CMK (cell line): ENCODE measurements around the gene WIPF3.

Experiments
- DNase-seq: peaks from one replicate; pipeline ENCODE4 v3.0.0-alpha.2; 2010; ENCODE audit warnings: low read depth

WIPF3 gene

GRCh38 chr7:29915481-29916215, 109.3 kb downstream of the WIPF3 start:
- no peak for DNase-seq

GRCh38 chr7:29917641-29918040, 111.3 kb downstream of the WIPF3 start:
- DNase-seq = no peak

- no peak for DNase-seq
Measured at GRCh38 chr7:29918850-29919249, 112.5 kb downstream of the WIPF3 start.

GRCh38 chr7:29919790-29920189, 113.5 kb downstream of the WIPF3 start:
- DNase-seq = no peak

DNA sequence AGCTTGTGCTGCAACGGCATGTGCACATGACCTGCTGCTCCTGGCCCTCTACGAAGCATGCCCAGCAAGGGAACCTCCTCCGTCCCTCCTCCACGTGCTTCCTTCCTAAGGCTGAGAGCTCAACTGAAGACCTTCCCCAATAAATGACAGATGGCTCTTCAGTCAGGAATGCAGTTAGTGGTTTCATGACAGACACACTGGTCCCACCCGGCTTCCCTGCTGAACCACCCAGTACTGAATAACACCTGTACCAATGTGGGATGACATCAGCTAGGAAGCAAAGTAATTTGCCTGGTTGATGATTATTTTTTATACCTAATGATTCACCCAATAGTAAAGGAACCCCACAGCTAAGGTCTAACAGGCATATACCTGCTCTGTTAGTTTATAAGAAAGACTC, 114.2 kb downstream of the WIPF3 start:
- no peak for DNase-seq

- peak; percentile 33 for DNase-seq
Measured at GRCh38 chr7:29921404-29922010, 115.2 kb downstream of the WIPF3 start.

DNA sequence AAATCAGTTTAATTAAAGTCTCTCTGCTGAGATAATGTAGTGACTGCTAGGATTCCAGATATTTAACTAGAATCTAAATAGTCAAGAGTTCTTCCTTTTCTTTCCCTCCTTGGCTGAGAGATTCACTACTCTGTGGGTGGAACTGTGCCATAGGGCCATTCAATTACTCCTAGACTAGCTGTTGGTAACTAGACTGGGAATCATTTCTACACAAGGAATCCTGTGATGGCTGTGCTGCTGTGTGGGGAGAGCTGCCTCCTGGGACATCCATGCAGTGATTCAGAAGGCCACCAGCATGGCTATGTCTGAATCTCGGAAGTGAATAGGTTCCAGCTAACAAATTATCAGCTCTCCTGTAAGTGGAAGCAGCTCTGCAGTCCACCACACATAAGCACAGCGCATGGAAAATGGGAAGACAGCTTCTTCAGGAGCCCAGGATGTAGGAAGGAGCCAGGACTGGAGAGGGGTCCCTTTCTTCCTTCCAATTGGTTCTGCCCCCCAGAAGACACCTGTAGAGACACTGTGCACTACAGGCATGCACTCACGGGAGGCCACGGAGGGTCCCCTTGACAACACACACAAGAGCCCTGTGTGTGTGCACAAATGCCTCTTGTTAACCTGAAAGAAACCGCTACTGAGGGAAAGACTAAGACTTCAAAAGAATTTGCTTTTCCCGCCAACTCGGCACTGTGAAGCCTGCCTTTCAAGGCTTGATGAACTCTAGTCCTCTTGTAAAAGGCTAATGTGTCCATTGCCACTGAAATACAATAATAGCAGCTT, 116.8 kb downstream of the WIPF3 start:
- DNase-seq = no peak

GRCh38 chr7:29924006-29924405, 117.7 kb downstream of the WIPF3 start:
- no peak for DNase-seq

- DNase-seq = no peak
Measured at GRCh38 chr7:29924684-29925083, 118.4 kb downstream of the WIPF3 start.

DNA sequence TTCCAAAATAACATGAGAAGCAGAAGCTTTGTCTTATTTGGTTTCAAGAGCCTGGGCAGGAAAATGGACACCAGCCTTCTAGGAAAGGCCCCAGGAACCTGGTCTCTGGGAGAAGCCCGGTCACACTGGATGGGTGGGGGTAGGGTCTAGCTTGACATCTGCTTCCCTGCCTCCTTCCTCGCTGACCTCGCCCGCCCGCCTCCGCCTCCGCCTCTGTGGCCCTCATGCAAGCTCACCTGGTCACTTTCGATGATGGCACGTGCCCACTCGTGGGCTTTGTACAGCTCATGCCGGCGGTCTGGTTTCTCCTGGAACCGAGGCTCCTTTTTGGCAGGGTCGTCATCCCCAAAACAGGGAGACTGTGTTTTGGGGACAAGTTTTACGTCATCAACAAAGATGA, 119.9 kb downstream of the WIPF3 start:
- no peak for DNase-seq

GRCh38 chr7:29926741-29927140, 120.4 kb downstream of the WIPF3 start:
- DNase-seq = no peak

- DNase-seq = no peak
Measured at GRCh38 chr7:29929018-29929807, 122.9 kb downstream of the WIPF3 start.

DNA sequence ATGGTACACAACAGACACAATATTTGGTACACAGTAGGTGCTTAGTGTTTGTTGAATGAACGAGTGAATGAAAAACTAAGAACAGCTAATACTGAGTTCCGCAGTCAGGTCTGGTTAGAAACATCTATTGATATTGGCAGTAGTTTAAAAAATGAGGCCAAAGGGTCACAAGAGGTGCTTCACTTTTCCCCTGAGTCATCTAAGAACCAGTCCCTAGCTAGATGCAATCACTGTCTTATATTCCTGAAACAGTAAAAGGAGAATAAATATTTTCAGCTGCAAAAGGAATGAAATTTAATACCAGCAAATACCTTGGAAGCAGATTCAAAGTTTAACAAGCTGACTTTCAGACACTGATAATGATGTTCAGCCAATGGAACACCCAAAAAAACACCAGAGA, 128.8 kb downstream of the WIPF3 start:
- DNase-seq = no peak

DNA sequence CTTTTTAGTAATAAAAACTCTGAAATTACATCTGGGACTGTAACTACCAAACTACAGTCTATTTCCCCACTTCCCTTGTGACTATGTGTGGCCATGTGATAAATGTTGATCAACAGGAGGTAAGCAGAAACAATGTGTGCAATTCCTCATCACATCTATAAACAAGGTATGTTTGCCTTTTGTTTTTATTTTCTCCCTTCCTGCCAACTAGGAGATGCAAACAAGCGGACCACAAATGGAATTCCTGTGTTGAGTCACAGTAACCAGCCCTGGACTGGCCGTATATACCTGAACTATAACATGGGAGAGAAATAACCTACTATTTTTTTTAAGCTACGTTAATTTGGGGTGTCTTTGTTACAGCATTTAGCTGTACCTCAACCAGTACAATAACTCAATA, 130.8 kb downstream of the WIPF3 start:
- DNase-seq = no peak

- no peak for DNase-seq
Measured at GRCh38 chr7:29940199-29940598, 133.9 kb downstream of the WIPF3 start.

DNA sequence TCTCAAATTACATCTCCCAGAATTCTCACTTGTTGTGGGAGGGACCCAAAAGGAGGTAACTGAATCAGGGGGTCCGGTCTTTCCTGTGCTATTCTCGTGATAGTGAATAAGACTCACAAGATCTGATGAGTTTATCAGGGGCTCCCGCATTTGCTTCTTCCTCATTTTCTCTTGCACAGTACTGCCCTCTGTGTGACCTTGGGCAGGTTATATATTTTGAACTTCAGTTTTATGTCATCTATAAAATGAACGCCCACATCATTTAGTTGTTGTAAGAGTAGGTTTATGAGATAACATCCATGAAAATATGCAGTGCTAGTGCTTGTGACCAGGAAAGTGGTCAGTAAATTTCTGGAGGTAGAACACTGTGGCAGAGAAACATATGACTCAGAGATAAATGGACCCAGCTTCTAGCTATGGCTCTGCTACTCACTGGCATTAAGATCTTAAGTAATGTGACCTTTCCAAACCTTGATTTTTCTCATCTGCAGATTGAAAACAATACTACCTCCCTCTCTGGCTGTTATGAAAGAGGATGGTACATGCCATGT, 139.0 kb downstream of the WIPF3 start:
- no peak for DNase-seq

GRCh38 chr7:29946428-29947186, 140.3 kb downstream of the WIPF3 start:
- no peak for DNase-seq

DNA sequence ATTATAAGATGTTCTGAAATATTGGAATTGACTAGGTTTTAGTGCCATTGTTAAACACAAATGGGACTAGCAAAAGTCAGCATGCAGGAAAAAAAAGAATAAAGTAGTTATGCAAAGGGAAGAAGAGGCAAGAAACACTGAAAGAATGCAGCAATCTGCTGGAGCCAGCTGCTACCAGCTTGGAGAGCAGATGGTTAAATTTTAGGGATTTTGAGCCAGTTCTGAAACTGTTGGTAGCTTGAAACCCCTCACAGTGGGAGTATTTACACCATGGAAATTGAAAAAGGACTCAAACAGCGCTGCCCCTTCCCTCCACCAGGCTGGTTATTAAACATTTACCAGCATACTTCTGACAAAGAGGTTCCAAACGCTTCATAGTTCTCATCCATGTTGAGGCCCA, 142.3 kb downstream of the WIPF3 start:
- DNase-seq = no peak

DNA sequence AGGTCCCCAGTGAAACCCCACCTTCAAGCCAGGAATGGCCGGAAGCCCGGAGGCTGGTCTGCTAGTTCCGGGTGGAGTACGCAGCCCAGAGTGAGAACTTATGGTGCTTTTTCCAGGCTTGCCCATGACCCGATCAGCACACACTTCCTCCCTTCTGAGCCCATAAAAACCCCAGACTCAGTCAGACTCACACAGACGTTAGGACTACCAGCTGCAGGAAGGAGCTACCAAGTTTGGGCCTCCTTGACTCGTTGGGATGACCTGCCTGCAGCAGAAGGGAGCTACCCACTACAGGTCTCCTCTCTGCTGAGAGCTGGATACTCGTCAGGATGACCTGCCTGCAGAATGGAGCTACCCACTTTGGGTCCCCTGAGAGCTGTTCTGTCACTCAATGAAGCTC, 144.2 kb downstream of the WIPF3 start:
- no peak for DNase-seq

- DNase-seq = no peak
Measured at GRCh38 chr7:29951206-29951605, 144.9 kb downstream of the WIPF3 start.

DNA sequence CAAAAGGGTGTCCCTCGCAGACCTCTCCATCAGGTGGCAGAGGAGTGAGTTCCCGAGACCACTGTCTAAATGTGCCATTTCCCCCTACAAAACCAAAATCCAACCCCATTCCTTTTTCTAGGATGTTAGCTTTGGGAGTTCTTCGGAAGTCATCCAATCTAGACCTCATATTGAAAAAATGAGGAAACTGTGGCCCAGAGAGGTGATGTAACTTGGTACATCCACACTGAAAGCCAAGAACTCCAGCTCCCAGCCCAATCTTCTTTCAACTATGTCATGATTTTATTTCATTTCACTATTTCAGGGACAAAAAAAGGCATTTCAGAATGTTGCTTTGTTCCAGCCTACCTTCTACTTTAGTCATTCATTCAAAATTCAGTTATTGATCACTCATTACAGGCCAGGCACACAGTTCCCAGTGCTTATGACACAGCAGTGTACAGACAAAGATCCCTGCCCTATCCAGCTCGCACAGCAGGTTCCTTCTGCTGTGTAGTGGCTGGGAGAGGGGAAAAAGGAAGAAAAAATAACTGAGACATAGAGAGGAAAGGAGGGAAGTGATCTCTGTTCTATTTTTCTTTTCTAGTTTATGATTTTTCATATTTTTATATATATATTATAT, 147.5 kb downstream of the WIPF3 start:
- no peak for DNase-seq
